Gastrocnemius medialis (tissue), 4 donors: ENCODE data around the gene LRRC75A. TPM values are rescaled to one million over a fixed set of nuclear protein-coding genes. Genes with fewer than 3 reads are reported as not detected.

Experiments used
- ATAC-seq, 2 donors: fragments of 150-250 bp; one replicate each; pipeline ENCODE4 v1.9.1; 2016
- DNase-seq, 2 donors: peaks; one replicate each; pipeline ENCODE4 v3.0.0-alpha.2; 2019
- H3K27ac ChIP-seq, 4 donors: fragments of 200-600 bp; sonication (generic); 1 replicate in 1 of 4; 2 replicates in 3 of 4; pipeline ENCODE4 v1.5.1; 2016 to 2018; ENCODE audit warnings: mild to moderate bottlenecking in 2 of 4, moderate library complexity in 1 of 4
- H3K27me3 ChIP-seq, 3 donors: fragments of 200-600 bp; sonication (generic) in 2 of 3; 1 replicate in 1 of 3; 2 replicates in 2 of 3; pipeline versions ENCODE4 v1.5.1 to v1.6.0; 2016 to 2019; ENCODE audit warnings: mild to moderate bottlenecking in 1 of 3, moderate library complexity in 1 of 3
- H3K36me3 ChIP-seq, 2 donors: fragments of 200-600 bp; sonication (generic) in 1 of 2; one replicate each; pipeline ENCODE4 v1.5.1; 2017 to 2018
- H3K4me1 ChIP-seq, 2 donors: fragments of 200-600 bp; sonication (generic) in 1 of 2; one replicate each; pipeline ENCODE4 v1.5.1; 2016 to 2017; ENCODE audit warnings: mild to moderate bottlenecking in 2 of 2
- H3K4me3 ChIP-seq, 4 donors: fragments of 200-600 bp; sonication (generic) in 3 of 4; 1 replicate in 1 of 4; 2 replicates in 3 of 4; pipeline ENCODE4 v1.5.1; 2016 to 2019; ENCODE audit warnings: mild to moderate bottlenecking in 2 of 4
- H3K9me3 ChIP-seq, 3 donors: fragments of 200-600 bp; sonication (generic) in 2 of 3; 1 replicate in 1 of 3; 2 replicates in 2 of 3; pipeline ENCODE4 v1.5.1; 2016 to 2019
- POLR2A ChIP-seq, 2 donors: fragments of 450-650 bp; IDR thresholded peaks; one replicate each; pipeline ENCODE4 v1.6.1; 2017; ENCODE audit warnings: antibody characterized with exemption in 2 of 2, mild to moderate bottlenecking in 2 of 2, moderate library complexity in 2 of 2
- in situ Hi-C, 4 donors: fragments of 200-750 bp; cut with MboI; loops; one replicate each; pipeline versions ENCODE4 v1.15.0 to v1.8.0; 2017; ENCODE audit warnings: low sequenced_read_pairs in 4 of 4
- intact Hi-C: fragments of 100-400 bp; cut with DNase I; formaldehyde crosslinking; loops from one replicate; pipeline ENCODE4 v1.15.1; 2023; ENCODE audit warnings: low total_unique reads
- total RNA-seq, 4 donors: library from RNA; depleted of rRNA; stranded (reverse); fragments of >200 nt; gene quantifications; one replicate each; pipeline versions ENCODE4 v1.1.0 to v1.2.3, GENCODE V29; 2016
- TF ChIP-seq, protein P1 (sequence below), 5 experiments: fragments of 450-650 bp in 3 of 5; fragments of 200-600 bp in 2 of 5; sonication (generic) in 2 of 5; IDR thresholded peaks in 4 of 5; conservative IDR thresholded peaks in 1 of 5; 1 replicate in 4 of 5; 2 replicates in 1 of 5; pipeline ENCODE4 v1.5.1; 2016 to 2019; ENCODE audit warnings: antibody characterized with exemption in 5 of 5, mild to moderate bottlenecking in 3 of 5, moderate library complexity in 3 of 5

LRRC75A gene
- total RNA-seq, 4 donors from 2014 or later: 0.34 to 0.80 TPM; not detected in 2

DNA sequence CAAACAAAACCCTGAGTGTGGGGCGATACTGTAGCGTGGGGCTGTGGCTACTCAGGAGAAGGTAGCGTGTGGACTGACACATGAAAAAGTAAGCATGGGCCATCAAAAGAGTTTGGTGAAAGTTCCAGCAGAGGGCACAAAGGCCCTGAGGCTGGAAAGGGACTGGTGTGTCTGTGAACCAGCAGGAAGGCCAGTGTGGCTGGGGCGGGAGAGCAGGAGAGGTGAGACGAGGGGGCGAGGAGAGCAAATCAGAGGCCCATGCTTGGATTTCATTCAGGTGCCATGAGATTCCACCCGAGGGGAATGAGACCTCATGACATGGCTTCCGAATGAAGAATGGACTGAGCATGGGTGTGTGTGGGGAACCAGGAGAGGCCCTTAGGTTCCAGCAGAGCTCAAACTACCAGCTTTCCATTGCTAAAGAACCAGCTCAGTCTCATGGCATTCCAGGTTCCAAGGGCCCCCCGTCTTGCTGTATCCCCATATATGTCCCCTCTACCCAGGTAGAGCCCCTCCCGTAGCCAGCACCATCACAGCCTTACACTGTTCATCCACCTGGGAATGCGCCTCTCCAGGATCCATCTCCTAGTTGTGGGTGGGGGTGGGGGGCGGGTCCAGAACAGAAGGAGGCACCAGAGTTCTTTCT lies 45.5 kb downstream of the LRRC75A start:
- intact Hi-C loops: no loop called here
- no peak for DNase-seq
- Histone ChIP-seq H3K4me3 (no peak overlapping the region), H3K27ac (peak overlapping the region in 1 of 4 donors; percentile 18), H3K9me3 (no peaks in the 10 kb centered on the region), H3K36me3 (peaks cover 0 to 31% of the 10 kb centered on the region in 2 donors), H3K4me1 (peaks cover 0 to 7% of the 10 kb centered on the region in 2 donors), H3K27me3 (no peaks in the 10 kb centered on the region)
- in situ Hi-C loops: no loop called here
- no peak for ATAC-seq
- TF ChIP-seq, protein P1, sequence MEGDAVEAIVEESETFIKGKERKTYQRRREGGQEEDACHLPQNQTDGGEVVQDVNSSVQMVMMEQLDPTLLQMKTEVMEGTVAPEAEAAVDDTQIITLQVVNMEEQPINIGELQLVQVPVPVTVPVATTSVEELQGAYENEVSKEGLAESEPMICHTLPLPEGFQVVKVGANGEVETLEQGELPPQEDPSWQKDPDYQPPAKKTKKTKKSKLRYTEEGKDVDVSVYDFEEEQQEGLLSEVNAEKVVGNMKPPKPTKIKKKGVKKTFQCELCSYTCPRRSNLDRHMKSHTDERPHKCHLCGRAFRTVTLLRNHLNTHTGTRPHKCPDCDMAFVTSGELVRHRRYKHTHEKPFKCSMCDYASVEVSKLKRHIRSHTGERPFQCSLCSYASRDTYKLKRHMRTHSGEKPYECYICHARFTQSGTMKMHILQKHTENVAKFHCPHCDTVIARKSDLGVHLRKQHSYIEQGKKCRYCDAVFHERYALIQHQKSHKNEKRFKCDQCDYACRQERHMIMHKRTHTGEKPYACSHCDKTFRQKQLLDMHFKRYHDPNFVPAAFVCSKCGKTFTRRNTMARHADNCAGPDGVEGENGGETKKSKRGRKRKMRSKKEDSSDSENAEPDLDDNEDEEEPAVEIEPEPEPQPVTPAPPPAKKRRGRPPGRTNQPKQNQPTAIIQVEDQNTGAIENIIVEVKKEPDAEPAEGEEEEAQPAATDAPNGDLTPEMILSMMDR (IDR thresholded peaks at IDR 0.05 in 4 of 5, conservative IDR thresholded peaks at IDR 0.05 in 1 of 5): no peak
- no peak for TF ChIP-seq POLR2A (IDR thresholded peaks at IDR 0.05)

DNA sequence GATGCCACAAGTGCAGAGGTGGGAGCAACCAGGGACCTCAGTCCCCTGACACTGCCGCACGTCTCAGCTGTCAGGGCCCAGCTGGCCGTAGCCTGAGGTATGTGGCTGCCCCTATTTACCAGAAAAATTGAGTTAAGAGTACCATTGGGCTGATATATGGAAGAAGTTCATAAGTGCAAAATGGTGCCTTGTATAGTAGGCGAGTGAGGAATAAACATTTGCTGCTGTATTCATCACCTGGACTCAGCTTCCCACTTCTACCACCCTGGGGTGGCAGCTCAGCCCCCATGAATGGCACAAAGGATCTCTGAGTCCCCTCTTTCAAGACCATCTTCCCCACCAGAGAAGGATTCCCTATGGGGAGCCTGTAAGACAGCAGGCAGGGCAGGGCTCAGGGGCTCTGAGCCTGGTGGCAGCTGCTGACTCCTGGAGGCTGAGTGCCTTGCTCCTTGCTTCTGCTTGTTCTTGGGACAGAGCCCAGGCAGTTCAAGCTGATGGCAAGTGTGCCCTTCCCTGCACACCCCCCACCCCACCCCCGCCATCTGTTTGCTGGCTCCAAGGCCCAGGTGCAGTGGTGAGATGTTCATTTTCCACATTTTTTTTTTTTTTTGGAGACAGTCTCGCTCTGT lies 47.6 kb downstream of the LRRC75A start:
- H3K4me3 ChIP-seq: no peak overlapping the region
- DNase-seq: no peak
- no peaks in the 10 kb centered on the region for H3K27me3 ChIP-seq
- peaks cover 0 to 39% of the 10 kb centered on the region in 2 donors for H3K36me3 ChIP-seq
- intact Hi-C loops: loop anchor here (5.0 kb wide), 1 partner anchor 43 kb away; no protein-coding TSS in a partner anchor
- H3K4me1 ChIP-seq: peaks cover 17 to 23% of the 10 kb centered on the region in 2 donors
- H3K9me3 ChIP-seq: no peaks in the 10 kb centered on the region
- H3K27ac ChIP-seq: no peak overlapping the region
- TF ChIP-seq, protein P1 (IDR thresholded peaks at IDR 0.05 in 4 of 5, conservative IDR thresholded peaks at IDR 0.05 in 1 of 5): no peak
- TF ChIP-seq POLR2A (IDR thresholded peaks at IDR 0.05): no peak
- no peak for ATAC-seq
- in situ Hi-C loops: no loop called here

GRCh38 chr17:16443511-16444257 lies 48.3 kb downstream of the LRRC75A start:
- ATAC-seq (no peak), DNase-seq (no peak)
- Histone ChIP-seq H3K4me3 (no peak overlapping the region), H3K27me3 (no peaks in the 10 kb centered on the region), H3K27ac (no peak overlapping the region), H3K9me3 (no peaks in the 10 kb centered on the region), H3K36me3 (peaks cover 0 to 39% of the 10 kb centered on the region in 2 donors), H3K4me1 (peaks cover 17 to 23% of the 10 kb centered on the region in 2 donors)
- TF ChIP-seq POLR2A (IDR thresholded peaks at IDR 0.05): no peak
- TF ChIP-seq, protein P1 (IDR thresholded peaks at IDR 0.05 in 4 of 5, conservative IDR thresholded peaks at IDR 0.05 in 1 of 5): no peak
- in situ Hi-C loops (no loop called here), intact Hi-C loops (loop anchor here (5.0 kb wide), 1 partner anchor 44 kb away; no protein-coding TSS in a partner anchor)

- intact Hi-C loops (loop anchor here (5.0 kb wide), 1 partner anchor 44 kb away; no protein-coding TSS in a partner anchor), in situ Hi-C loops (no loop called here)
- no peak for TF ChIP-seq POLR2A (IDR thresholded peaks at IDR 0.05)
- TF ChIP-seq, protein P1 (IDR thresholded peaks at IDR 0.05 in 4 of 5, conservative IDR thresholded peaks at IDR 0.05 in 1 of 5): no peak
- H3K27ac ChIP-seq: peak overlapping the region in 1 of 4 donors; percentile 20
- H3K36me3 ChIP-seq: peaks cover 0 to 39% of the 10 kb centered on the region in 2 donors
- DNase-seq (no peak), ATAC-seq (no peak)
- H3K9me3 ChIP-seq: no peaks in the 10 kb centered on the region
- H3K4me3 ChIP-seq: no peak overlapping the region
- H3K4me1 ChIP-seq: peaks cover 17 to 23% of the 10 kb centered on the region in 2 donors
- H3K27me3 ChIP-seq: no peaks in the 10 kb centered on the region
Observed at GRCh38 chr17:16442594-16443510, 49.1 kb downstream of the LRRC75A start.
